Effector CD4-positive, alpha-beta T cell (primary cell): ENCODE measurements around the gene ZNF540.
A peak's percentile ranks its signal among the peaks of the same experiment; 100 is the strongest.
"Not testable (repeated sequence)": the region's sequence is repeated elsewhere in the genome, so short reads cannot be mapped to it uniquely, and the experiment has no call there.

Experiments
- DNase-seq: peaks from one replicate; pipeline ENCODE4 v3.0.0-alpha.2; 2020
- total RNA-seq: gene quantifications from one replicate; lab custom pipeline; 2026; lab: John Stamatoyannopoulos, UW

Gene ZNF540
- total RNA-seq = 11.6 reads per million, percentile 35 among the genes with 10 or more reads in this experiment

DNA sequence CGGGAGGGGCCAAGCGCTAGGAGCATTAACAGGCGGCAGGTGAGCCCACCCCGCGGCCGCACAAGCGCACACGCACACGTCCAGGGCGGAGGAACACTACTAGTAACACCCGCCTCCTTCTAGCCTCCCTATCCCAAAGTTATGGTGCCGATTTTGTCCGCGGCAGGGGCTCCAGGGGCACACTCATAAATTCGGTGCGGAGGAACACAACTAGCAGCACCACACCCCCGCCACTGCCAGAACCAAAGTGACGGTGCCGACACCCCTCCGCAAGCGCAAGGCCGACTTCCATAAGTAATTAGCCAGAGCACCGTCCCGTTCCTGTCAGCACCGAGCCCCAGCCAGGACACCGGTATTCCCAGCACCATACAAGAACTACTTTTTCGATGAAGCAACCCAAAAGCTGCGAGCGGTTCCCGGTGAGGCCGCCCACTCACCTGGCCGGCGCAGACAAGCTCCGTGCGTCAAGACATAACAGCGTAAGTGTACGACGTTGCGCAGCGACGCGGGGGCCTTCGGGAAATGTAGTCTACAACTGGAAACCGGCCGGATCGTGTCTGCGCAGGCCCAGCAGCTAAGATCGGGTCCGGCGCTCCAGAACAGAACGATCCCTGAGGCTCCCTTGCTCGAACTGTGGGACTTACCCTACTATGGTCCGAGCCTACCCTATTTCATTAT, at the start of gene ZNF540, which contains the start of gene ZNF571:
ZNF540 (plus strand) TSS at position 573 of the 678 bp plus-strand sequence. CDS start 3,572 bp downstream, outside the sequence.
ZNF571 (minus strand) TSS at position 489 of the 678 bp plus-strand sequence. CDS start 8,116 bp downstream, outside the sequence.
- DNase-seq = peak; percentile 89

DNA sequence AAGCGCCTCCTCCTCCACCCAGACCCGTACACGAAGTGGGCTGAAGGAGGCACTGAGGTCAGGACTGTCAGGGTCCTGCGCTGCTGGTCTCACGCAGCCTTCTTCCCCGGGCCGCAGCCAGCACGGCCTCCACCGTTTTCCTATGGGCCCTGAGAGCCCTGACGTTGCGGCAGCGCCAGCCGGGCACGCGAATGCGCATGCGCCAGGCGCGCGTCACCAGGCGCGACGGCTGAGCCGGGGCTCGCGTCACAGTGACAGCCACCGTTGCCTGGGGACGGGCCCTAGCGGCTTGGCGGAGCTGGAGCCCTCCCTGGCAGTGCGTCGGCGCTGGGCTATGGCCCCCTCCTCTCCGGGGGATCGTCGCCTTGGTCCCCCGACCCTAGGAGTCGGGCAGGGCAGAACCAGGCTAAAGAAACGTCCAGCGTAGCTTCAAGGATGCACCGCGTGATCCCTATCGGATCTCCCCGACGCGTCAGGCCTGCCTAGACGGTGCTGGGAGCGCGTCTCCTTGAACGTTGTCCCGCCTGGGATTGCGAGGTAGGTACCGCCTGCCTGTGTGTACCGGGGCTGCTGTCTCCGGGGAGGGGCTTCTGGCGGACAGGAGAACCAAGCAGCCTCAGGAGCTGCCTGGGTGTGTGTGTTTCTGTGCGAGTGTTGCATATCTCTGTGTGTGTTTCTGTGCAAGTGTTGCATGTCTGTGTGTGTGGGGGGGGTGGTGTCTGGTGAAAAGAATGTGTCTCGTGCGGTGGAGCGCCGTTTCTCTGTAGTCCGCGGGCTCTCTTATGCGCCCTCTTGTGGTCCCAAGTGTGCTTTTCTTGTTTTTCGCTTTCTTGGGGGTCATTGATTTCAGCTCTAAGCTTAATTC, 43.3 kb upstream of the ZNF540 start:
- peak; percentile 10 for DNase-seq

DNA sequence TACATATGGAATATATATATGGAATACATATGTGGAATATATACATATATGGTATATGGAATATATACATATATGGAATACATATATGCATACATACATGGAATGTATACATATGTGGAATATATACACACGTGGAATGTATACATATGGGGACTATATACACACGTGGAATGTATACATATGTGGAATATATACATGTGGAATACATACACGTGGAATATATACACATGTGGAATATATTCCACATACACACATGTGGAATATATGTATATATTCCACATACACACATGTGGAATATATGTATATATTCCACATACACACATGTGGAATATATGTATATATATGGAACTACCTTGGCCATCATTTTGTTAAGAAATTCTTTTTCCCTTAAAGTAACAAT, 31.2 kb upstream of the ZNF540 start:
- DNase-seq = no peak

DNA sequence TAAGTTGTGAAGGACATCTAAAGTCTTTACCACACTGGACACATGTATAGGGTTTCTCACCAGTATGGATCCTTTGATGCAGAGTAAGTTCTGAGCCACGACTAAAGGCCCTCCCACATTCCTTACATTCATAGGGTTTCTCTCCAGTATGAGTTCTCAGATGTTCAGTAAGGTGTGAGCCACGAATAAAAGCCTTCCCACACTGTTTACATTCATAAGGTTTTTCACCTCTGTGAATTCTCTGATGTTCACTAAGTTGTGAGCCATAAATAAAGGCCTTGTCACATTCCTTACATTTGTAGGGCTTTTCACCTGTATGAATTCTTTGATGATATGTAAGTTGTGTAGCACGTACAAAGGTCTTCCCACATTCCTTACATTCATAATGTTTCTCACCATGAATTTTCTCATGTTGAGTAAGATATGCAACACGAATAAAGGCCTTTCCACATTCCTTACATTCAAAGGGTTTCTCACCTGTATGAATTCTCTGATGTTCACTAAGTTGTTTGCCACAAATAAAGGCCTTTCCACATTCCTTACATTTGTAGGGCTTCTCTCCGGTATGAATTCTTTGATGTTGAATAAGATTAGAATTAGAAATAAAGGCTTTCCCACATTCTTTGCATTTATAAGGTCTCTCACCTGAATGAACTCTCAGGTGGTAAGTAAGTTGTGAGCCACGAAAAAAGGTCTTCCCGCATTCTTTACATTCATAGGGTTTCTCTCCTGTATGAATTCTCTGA, 29.9 kb upstream of the ZNF540 start:
- no peak for DNase-seq

DNA sequence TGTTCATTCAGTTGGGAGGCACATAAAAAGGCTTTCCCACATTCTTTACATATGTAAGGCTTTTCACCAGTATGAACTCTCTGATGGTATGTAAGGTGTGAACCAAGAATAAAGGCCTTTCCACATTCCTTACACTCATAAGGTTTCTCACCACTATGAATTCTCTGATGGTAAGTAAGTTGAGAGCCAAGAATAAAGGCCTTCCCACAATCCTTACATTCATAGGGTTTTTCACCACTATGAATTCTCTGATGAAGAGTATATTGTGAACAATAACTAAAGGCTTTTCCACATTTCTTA, 29.4 kb upstream of the ZNF540 start:
- DNase-seq = no peak

DNA sequence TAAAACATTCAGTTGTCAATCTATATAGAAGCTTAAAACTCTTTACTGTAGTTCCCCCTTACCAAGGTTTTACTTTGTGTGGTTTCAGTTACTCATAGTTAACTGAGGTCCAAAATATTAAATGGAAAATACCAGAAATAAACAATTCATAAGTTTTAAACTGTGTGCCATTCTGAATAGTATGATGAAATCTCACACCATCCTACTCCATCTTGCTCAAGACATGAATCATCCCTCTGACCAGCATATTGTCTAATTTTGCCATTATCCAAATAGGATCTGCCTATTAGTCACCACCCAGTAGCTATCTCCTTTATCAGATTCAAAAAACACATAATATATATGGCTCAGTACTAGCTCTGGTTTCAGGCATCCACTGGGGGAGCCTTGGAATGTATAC, 22.5 kb upstream of the ZNF540 start:
- no peak for DNase-seq

DNA sequence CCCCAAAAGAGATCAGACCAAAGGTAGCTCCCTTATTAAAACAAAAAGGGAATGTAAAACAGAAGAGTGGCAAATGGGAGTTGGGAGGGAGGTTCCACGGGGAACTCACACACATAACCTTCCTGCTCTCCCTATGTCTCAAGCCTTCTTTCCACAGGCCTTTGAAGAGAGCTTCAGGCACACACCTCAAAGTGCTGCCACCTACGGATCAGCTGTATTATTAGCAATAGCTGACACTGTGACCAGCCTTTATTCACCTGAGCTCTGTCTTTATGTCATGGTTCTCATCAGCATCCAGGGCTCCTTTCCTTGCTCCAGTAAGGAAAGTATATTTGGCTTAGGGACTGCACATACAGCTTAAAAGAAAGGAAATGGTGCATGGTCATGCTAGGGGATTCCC, 11.3 kb upstream of the ZNF540 start:
- DNase-seq = no peak

DNA sequence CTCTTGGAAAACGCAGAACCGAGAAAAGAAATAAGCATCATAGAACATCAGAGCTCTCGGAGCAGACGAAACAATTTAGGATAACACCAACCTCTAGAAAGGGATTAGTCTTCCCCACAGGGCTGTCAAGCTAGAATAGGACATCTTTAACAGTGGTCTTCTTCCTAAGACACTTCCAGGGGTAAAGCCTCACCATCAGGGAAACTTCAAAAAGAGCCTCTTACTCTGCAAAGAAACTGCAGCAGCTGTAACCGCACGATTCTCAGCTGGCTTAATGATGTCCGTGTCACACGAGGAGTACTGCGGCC, 726 bp upstream of the ZNF540 start:
- no peak for DNase-seq

DNA sequence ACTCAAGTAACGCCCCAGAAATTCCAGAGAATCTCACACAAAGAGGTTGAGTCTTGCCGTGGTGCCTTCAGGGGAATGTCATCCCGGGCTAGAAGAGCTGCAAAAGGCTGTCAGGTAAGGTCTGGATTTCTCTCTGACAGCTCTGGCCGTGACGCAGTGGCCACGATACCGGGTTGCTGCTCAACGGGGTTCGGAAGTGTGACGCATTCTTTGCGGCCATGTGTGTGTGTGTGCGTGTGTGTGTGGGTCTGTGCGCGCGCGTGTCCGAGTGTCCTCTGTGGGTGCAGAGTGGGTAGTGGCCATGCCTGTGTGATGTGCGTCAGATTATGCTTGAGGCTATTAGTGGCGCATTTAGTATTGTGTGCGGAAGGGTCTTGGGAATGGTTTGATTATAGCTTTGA, 306 bp downstream of the ZNF540 start:
- peak; percentile 50 for DNase-seq

DNA sequence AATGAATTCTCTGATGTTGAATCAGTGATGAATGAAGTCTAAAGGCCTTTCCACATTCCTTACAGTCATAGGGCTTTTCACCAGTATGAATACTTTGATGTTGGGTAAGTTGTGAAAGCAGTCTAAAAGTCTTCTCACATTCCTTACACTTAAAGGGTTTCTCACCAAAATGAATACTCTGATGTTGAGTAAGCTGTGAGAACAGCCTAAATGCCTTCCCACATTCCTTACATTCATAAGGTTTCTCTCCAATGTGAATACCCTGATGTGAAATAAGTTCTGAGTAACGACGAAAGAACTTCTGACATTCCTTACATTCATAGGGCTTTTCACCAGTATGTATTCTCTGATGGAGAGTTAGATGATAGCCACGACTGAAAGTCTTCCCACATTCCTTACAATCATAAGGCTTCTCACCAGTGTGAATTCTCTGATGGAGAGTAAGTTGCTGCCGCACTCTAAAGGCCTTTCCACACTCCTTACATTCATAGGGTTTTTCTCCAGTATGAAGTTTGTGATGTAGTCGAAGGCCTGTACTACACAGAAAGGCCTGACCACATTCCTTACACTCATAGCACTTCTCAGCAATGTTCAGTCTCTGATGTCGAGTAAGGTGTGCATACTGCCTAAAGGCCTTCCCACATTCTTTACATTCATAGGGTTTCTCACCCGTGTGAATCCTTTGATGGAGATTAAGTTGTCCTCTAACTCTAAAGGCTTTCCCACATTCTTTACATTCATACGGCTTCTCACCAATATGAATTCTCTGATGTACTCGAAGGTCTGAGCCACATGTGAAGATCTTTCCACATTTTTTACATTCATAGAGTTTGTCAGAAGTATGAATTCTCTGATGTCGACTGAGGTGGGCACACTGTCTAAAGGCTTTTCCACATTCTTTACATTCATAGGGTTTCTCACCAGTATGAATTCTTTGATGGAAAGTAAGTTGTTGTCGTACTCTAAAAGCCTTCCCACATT, 40.7 kb downstream of the ZNF540 start:
- DNase-seq = no peak

DNA sequence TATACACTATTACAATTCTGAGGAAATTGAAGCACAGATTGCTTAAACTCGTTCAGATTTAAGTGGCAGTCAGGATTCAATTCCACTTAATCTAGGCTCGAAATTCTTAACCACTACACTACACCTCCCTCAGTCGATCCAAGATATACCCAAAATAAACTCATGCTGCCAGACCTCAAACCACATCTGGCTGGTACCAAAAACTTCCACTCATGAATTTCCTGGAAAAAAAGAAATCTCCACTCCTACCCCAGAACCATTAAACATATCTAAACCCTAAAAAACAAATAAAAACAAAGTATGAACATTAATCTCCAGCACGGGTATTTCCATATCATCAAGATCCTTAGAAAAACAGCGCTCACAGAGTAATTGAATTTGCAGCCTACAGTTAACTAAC, 59.4 kb downstream of the ZNF540 start:
- DNase-seq = no peak

DNA sequence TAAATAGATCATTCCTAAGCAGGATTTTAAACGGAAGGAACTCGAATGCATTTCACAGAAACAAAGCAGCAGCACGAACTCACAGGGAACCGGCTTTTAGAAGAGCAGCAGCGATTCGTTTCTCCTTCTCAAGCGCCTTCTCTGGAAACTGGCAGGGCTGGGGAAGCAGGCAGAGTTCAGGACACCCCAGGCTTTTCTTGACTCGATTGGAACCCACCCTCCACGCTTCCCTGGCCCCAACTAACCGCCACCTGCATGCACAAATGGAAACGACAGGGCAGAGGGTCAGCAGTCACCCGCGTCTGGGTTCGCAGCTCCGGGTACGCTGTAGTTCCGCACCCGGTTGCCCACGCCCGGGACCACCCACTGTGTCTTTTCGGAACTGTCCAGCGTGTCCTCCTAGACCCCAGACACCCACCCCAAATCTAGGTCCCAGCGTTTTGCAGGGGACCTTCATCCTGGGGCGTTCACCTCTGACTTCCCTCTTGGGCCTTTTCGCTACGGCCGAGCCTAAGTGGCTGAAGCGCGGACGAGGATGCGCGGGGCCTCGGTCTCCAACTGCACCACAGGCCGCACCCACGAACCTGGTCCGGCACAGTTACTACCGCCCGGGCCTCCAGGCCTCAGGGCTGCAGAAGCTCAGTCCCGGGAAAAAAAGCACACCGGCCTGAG, 60.1 kb downstream of the ZNF540 start:
- peak; percentile 4 for DNase-seq

DNA sequence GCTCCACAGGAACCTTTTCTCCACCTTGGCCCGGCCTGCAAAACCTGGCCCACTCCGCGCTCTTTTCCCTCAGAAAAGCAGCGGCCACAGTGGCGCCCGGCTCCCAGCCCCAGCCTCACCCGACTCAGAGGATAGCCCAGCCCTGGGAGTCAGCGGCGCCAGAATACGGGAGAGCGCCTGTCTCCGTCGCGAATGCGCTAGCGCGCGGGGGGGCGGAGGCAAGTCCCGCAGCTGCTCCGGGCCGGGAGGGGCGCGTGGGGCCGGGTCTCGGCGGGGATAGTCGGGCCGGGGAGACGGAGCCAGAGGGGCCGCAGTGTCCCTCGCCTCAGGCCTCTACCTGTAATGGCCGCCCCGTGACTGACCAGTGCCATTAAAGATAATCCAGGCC, 60.6 kb downstream of the ZNF540 start, which contains the start of gene ZFP30:
ZFP30 (minus strand) TSS at position 165 of the 388 bp plus-strand sequence. CDS start 7,643 bp downstream, outside the sequence.
- peak; percentile 72 for DNase-seq

DNA sequence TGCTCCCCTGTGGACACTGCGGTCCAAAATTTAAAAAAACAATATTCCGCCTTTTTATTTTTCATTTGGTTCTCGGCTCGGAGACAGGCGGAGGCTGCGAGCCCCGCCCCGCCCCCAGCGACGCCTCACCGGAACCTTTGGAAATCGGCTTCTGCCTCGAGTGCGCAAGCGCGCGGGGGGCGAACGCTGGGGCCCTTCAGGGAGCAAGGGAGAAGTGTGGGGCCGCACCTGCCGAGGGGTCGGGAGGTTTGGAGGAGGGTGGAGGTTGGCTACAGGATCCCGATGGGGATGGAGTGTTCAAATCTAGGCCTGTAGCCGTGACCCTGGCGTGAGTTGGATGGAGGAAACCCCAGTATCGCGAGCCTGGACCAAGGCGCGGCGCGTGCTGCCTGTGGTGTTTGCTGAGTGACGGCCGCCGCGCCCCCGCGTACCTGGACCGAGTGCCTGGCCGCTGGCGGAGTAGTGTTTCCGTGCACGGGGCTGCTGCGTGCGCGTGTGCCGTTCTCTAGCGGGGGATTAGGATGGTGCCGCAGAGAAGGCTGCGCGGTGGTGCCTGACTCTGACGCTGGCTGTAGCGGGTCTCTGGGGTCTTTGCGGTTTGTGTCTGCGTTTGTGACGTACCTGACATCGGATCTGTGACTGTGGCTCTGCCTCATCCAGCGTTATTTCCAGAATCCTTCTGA, 61.2 kb downstream of the ZNF540 start:
- peak; percentile 74 for DNase-seq

DNA sequence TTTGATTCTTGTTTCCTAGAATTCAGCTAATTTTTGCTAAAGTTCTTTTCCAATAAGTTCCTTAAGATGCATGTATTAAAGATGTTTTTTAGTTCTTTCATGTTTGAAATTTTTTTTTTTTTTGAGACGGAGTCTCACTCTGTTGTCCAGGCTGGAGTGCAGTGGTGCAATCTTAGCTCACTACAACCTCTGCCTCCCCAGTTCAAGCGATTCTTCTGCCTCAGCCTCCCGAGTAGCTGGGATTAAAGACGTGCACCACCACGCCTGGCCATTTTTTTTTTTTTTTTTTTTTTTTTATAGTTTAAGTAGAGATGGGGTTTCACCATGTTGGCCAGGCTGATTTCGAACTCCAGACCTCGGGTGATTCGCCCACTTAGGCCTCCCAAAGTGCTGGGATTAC, 62.5 kb downstream of the ZNF540 start:
- DNase-seq = not testable (repeated sequence)
